Measurements from ENCODE around the gene MYO15A.
"Not testable (repeated sequence)": the region's sequence is repeated elsewhere in the genome, so short reads cannot be mapped to it uniquely, and the experiment has no call there.

The MYO15A gene

DNA sequence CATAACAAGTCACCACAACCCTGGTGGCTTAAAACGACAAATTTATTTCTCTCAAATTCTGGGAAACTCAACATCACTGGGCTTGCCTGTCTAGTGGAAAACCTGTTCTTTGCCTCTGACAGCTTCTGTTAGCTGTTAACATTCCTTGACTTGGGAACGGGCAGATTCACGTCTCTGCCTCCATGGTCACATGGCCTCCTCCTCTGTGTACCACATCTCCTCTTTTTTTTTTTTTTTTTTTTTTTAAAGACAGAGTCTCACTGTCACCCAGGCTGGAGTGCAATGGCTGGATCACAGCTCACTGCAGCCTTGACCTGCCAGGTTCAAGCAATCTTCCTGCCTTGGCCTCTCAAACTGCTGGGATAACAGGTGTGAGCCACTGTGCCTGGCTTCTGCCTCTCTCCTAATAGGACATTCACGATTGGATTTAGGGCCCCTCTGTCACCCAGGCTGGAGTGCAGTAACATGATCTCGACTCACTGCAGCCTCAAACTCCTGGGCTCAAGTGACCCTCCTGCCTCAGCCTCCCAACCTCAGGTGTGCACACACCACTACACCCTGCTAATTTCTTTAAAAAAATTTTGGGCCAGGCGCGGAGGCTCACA, 105.2 kb downstream of the MYO15A start:
- H3K4me1 ChIP-seq (ENCODE audit: insufficient read depth, low read length): peaks cover 4% of the 10 kb centered on the region
- no peak overlapping the region for H3K4me3 ChIP-seq (ENCODE audit: low read length)
- no peaks in the 10 kb centered on the region for H3K27me3 ChIP-seq (ENCODE audit: insufficient read depth, low read length)
- H3K36me3 ChIP-seq (ENCODE audit: insufficient read depth, low read length): peaks cover 17% of the 10 kb centered on the region
- H2AFZ ChIP-seq (ENCODE audit: low read depth, low read length): no peak overlapping the region
- H3K9me3 ChIP-seq (ENCODE audit: low read length): no peaks in the 10 kb centered on the region

DNA sequence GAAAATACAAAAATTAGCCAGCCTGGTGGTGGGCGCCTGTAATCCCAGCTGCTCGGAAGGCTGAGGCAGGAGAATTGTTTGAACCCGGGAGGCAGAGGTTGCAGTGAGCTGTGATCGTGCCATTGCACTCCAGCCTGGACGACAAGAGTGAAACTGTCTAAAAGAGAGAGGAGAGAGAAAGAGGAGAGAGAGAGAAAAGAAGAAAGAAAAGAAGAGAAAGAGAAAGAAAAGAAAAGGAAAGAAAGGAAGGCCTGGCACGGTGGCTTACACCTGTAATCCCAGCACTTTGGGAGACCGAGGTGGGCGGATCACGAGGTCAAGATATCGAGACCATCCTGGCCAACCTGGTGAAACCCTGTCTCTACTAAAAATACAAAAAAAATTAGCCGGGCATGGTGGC, 108.3 kb downstream of the MYO15A start:
- not testable (repeated sequence) for H2AFZ ChIP-seq (ENCODE audit: low read depth, low read length); H3K9me3 ChIP-seq (ENCODE audit: low read length); H3K4me3 ChIP-seq (ENCODE audit: low read length); H3K27me3 ChIP-seq (ENCODE audit: insufficient read depth, low read length); H3K36me3 ChIP-seq (ENCODE audit: insufficient read depth, low read length); H3K4me1 ChIP-seq (ENCODE audit: insufficient read depth, low read length)

DNA sequence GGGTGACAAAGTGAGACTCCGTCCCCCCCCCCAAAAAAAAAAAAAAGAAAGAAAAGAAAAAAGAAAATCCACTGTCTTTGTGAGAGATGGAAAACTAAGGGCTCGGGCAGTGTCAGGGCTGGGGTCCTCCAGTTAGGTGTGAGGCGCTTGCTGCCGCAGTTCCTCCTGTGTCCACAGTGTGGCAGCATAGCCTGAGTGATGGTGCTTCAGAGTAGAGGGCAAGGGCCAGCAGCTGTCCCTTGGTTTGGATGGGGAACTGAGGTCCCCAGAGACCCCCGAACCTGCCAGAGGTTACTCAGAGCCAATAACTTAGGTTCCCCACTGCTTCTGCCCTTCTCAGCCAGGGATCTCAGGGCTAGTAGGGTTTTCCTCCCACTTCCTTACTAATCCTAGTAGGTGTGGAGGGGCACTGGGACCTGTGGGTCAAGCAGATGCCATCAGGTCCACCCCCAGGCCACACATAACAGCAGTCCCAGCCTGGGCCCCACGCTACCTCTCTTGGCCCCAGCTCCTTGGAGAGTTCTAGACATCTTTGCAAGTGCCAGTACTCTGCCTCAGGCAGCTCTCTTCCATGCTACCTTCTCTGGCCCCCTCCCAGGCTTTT, 109.0 kb downstream of the MYO15A start:
- Histone ChIP-seq H2AFZ (ENCODE audit: low read depth, low read length) (no peak overlapping the region), H3K9me3 (ENCODE audit: low read length) (no peaks in the 10 kb centered on the region), H3K4me1 (ENCODE audit: insufficient read depth, low read length) (peaks cover 4% of the 10 kb centered on the region), H3K27me3 (ENCODE audit: insufficient read depth, low read length) (no peaks in the 10 kb centered on the region), H3K4me3 (ENCODE audit: low read length) (no peak overlapping the region), H3K36me3 (ENCODE audit: insufficient read depth, low read length) (no peaks in the 10 kb centered on the region)

DNA sequence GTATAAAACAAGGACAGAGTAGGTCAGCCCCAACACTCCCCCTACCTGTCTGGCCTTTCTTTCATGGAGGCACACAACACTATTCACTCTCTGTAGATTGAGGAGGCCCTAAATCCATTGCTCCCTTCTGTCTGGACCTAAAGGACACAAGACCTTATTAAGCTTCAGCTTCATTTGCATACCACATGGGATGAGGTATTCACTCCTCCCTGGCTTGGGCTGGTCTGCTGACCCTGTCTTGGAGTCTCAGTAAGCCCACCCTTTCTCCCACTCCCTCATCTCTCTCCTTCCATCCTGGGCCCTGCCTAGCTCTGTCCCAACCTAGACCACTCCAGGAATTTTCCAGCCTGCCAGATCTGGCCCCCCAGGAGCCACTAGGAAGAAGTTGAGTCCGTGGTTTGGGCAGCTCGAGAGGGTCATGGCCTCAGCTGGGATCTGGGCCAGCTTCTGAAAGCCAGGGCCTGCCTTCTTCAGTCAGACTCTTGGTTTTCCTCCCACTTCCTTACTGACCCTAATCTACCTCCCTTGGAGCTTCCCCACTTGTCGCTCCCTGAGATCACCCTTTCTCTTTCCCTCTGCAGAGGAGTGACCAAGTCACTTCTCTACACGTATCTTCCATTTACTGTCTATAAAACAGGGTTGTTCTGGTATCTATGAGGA, 110.3 kb downstream of the MYO15A start:
- Histone ChIP-seq H3K4me1 (ENCODE audit: insufficient read depth, low read length) (peaks cover 4% of the 10 kb centered on the region), H2AFZ (ENCODE audit: low read depth, low read length) (no peak overlapping the region), H3K9me3 (ENCODE audit: low read length) (no peaks in the 10 kb centered on the region), H3K27me3 (ENCODE audit: insufficient read depth, low read length) (no peaks in the 10 kb centered on the region), H3K4me3 (ENCODE audit: low read length) (no peak overlapping the region), H3K36me3 (ENCODE audit: insufficient read depth, low read length) (no peaks in the 10 kb centered on the region)

DNA sequence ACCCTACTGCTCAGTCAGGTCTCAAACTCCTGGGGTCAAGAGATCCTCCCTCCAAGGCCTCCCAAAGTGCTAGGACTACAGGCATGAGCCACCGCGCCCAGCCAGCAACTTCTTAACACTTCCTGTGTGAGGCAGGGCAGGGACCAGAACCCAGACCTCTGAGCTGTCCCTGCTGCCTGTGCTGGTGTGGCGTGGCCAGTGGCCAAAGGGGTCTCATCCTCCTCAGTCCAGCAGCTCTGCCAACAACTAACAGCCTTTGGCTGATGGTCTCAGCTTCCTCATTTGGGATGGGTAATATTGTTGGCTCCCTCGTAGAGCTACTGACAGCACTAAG, 115.5 kb downstream of the MYO15A start:
- Histone ChIP-seq H3K4me3 (ENCODE audit: low read length) (peak overlapping the region; percentile 64), H3K4me1 (ENCODE audit: insufficient read depth, low read length) (peaks cover 31% of the 10 kb centered on the region), H3K27me3 (ENCODE audit: insufficient read depth, low read length) (no peaks in the 10 kb centered on the region), H3K36me3 (ENCODE audit: insufficient read depth, low read length) (no peaks in the 10 kb centered on the region), H3K9me3 (ENCODE audit: low read length) (no peaks in the 10 kb centered on the region), H2AFZ (ENCODE audit: low read depth, low read length) (peak overlapping the region; percentile 30)

DNA sequence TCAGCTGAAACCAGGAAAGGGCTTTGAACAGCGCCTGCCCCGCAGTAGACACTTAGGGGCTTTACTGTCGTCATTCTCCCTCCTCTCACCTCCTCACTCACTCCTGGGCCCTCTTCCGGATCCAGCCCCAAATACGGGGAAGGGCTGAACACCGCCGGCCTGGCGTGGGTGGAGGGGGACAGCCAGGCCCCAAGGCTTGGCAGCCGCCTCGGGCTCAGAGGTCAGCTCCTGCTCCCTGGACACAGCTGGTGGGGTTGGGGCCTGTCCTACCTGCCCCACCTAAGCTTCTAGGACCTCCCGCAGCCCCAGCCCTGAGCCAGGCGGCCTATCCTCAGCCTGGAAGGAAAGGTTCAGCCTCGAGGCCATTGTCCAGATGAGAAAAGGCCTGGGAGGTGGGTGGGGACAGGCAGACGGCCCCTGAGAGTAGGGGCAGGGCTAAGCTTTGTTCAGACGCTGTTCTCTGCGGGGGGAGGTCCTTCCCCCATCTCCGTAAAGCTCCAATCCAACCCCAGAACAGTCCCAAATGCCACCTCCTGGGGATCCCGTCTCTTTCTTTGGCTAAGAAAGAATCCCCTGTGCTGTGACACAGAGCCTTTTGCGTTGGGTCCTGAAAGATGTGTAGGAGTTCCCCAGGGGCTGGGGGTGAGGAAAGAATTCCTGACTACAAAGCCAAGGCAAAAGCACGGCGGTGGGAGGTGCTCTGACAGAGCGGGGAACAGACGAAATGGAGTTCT, 116.0 kb downstream of the MYO15A start:
- H3K36me3 ChIP-seq (ENCODE audit: insufficient read depth, low read length): no peaks in the 10 kb centered on the region
- H3K9me3 ChIP-seq (ENCODE audit: low read length): no peaks in the 10 kb centered on the region
- peak overlapping the region; percentile 30 for H2AFZ ChIP-seq (ENCODE audit: low read depth, low read length)

DNA sequence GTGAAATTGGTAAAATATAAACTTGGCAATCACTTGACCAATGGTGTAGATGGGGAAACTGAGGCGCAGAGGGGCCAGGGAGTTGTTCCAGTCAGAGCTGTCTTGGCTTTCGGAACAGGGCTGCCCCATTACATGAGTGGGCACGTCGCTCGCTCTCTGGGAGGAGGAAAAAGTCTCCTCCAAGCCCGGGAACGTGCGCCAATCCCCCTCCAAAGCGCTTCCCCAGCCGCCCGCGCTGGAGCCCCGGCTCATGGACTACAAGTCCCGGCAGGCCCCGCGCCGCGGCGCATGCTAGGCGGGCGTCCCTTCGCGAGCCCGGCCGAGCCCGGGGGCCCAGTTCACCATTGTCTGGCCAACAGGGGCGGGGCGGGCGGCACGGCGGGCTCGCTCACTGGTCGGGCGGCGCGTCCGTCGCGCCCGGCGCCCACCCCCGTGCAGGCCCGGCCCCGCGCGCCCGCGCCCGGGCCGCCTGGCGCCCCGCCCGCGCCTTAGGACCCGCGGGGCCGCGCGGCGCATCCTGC, 116.6 kb downstream of the MYO15A start, which contains the start of gene LLGL1:
Gene LLGL1 (plus strand): TSS at position 515 of the 521 bp plus-strand sequence. CDS start 48 bp downstream, outside the sequence.
- H3K4me3 ChIP-seq (ENCODE audit: low read length): peak within 1 kb of the TSS; percentile 86
- peak within 1 kb of the TSS; percentile 30 for H2AFZ ChIP-seq (ENCODE audit: low read depth, low read length)
- peaks cover 43% of the 10 kb centered on the region for H3K4me1 ChIP-seq (ENCODE audit: insufficient read depth, low read length)
- no peaks in the 10 kb centered on the region for H3K36me3 ChIP-seq (ENCODE audit: insufficient read depth, low read length)
- no peaks in the 10 kb centered on the region for H3K27me3 ChIP-seq (ENCODE audit: insufficient read depth, low read length)
- no peaks in the 10 kb centered on the region for H3K9me3 ChIP-seq (ENCODE audit: low read length)

More for the DNA sequence above, 116.0 kb downstream of the MYO15A start:
- peak overlapping the region; percentile 64 for H3K4me3 ChIP-seq (ENCODE audit: low read length)
- peaks cover 37% of the 10 kb centered on the region for H3K4me1 ChIP-seq (ENCODE audit: insufficient read depth, low read length)
- H3K27me3 ChIP-seq (ENCODE audit: insufficient read depth, low read length): no peaks in the 10 kb centered on the region

DNA sequence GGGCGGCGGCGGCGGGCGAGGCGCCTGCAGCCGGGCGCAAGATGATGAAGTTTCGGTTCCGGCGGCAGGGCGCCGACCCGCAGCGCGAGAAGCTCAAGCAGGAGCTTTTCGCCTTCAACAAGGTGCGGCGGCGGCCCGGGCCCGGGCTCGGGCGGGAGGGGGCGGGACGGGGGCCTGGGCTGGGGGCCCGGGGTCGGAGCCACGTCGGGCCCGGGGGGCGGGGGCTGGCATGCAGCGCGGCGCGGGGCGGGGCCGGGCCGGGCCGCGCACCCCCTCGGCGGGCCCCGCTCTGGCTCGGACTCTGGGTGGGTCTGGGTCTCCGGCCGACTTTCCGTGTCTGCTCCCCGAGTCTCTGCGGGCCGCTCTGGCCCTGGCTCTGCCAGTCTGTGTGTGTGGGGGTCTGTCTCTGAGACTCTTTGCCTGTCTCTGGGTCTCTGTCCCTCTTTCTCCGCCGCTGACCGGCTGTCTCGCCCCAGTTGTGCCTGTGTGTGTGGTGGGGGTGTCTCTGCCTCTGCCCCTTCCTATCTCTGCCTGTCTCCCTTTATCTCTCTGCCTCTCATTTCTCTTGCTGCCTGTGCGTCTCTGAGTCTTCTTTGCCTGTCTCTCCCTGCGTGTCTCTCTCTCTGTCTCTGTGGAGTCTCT, 117.2 kb downstream of the MYO15A start:
- Histone ChIP-seq H3K4me1 (ENCODE audit: insufficient read depth, low read length) (peaks cover 49% of the 10 kb centered on the region), H3K36me3 (ENCODE audit: insufficient read depth, low read length) (no peaks in the 10 kb centered on the region), H3K4me3 (ENCODE audit: low read length) (peak overlapping the region; percentile 86)

DNA sequence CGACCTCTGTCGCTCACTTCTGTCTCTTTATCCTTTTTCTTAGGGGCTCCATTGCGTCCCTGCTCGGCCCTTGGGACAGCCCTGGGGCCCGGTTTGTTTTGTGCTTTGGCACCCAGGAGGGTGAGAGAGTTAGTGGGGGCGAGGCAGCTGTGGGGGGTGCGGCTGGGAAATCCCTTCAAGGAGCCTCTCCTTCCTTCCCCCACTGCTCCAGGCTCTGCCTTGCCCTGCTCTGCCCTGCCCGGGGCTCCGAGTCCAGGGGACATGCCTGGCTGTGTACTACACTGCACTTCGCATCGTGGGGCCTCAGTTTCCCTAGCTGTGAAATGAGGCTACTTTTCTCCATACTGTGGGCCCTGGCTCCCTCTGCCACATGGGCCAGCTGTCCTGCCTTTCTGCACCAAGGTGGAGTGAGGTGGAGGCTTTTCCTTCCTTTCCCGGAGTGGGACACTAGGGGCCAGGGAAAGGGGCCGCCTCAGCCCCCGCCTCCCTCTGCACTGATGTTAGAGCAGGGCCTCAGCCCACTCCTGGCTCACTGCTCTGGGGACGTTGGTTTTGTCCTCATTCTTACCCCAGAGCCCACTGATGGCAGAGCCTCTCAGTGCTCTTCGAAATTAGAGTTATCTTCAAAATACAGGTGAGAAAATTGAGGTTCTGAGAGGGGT, 117.9 kb downstream of the MYO15A start:
- Histone ChIP-seq H3K4me3 (ENCODE audit: low read length) (peak overlapping the region; percentile 86), H3K36me3 (ENCODE audit: insufficient read depth, low read length) (no peaks in the 10 kb centered on the region), H3K4me1 (ENCODE audit: insufficient read depth, low read length) (peaks cover 55% of the 10 kb centered on the region), H3K27me3 (ENCODE audit: insufficient read depth, low read length) (no peaks in the 10 kb centered on the region), H2AFZ (ENCODE audit: low read depth, low read length) (no peak overlapping the region), H3K9me3 (ENCODE audit: low read length) (no peaks in the 10 kb centered on the region)

More for the DNA sequence above, 117.2 kb downstream of the MYO15A start:
- H2AFZ ChIP-seq (ENCODE audit: low read depth, low read length): no peak overlapping the region
- H3K27me3 ChIP-seq (ENCODE audit: insufficient read depth, low read length): no peaks in the 10 kb centered on the region
- H3K9me3 ChIP-seq (ENCODE audit: low read length): no peaks in the 10 kb centered on the region

DNA sequence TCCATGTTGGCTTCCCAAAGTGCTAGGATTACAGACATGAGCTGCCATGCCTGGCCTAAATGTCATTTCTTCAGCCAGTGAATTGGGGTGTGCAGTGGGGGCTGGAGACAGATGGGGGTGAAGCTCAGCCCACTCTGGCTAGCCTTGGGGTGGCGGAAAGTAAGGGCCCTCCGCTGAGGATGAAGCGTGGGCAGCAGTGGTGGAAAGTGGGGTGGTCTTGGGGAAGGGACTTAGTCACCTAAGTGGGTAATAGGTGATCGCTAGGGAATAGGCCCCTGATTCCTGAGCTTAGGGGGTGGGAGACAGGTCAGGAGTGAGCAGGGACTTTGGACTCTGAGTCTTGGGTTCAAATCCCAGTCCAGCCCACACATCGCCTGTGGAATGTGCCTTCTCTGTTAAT, 119.1 kb downstream of the MYO15A start:
- Histone ChIP-seq H3K36me3 (ENCODE audit: insufficient read depth, low read length) (peaks cover 4% of the 10 kb centered on the region), H3K9me3 (ENCODE audit: low read length) (no peaks in the 10 kb centered on the region), H3K4me1 (ENCODE audit: insufficient read depth, low read length) (peaks cover 63% of the 10 kb centered on the region), H3K4me3 (ENCODE audit: low read length) (no peak overlapping the region), H2AFZ (ENCODE audit: low read depth, low read length) (no peak overlapping the region), H3K27me3 (ENCODE audit: insufficient read depth, low read length) (no peaks in the 10 kb centered on the region)

DNA sequence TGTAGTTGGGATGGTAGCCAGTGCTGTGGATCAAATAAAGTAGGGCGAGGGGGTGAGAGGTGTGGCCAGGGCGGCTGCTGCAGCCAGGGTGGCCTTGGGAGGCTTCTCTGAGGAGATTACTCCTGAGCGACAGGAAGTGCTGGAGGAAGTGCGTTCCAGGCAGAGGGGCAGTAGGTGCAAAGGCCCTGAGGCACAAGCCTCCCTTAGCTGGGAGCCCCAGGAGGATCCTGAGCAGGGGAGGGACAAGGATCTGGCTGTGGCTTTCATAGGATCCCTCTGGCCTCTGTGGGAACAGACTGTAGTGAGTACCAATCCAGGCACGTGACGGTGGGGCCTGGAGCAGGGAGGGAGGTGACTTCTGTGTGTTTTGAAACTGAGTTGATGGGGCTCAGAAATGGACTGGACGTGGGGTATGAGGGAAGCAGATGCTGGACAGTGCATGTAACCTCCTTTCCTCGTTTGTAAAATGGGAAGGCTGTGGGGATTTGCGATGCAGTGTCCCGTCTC, 119.7 kb downstream of the MYO15A start:
- Histone ChIP-seq H2AFZ (ENCODE audit: low read depth, low read length) (no peak overlapping the region), H3K4me3 (ENCODE audit: low read length) (no peak overlapping the region), H3K9me3 (ENCODE audit: low read length) (no peaks in the 10 kb centered on the region), H3K36me3 (ENCODE audit: insufficient read depth, low read length) (peaks cover 9% of the 10 kb centered on the region), H3K4me1 (ENCODE audit: insufficient read depth, low read length) (peaks cover 63% of the 10 kb centered on the region), H3K27me3 (ENCODE audit: insufficient read depth, low read length) (no peaks in the 10 kb centered on the region)

DNA sequence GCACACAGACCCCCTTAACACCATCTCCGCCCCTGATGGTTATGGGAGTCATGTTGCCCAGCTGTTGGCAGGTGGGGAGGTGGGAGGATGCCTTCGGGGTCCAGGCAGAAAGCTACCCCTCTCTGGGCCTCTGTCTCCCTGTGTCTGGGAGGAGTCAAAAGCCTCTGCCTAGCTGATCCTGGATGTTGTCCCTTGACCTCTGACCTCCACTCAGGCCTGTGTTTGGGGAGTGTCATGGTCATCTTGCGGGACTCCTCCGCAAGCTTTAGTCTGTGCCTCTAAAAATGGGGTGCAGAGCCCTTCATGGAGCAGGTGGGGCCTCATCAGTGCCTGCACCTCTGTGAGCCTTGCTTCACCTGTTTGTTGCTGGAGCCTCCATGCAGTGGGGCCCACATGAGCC, 120.7 kb downstream of the MYO15A start:
- peaks cover 18% of the 10 kb centered on the region for H3K36me3 ChIP-seq (ENCODE audit: insufficient read depth, low read length)
- peaks cover 59% of the 10 kb centered on the region for H3K4me1 ChIP-seq (ENCODE audit: insufficient read depth, low read length)
- H3K9me3 ChIP-seq (ENCODE audit: low read length): no peaks in the 10 kb centered on the region
- H2AFZ ChIP-seq (ENCODE audit: low read depth, low read length): no peak overlapping the region
- H3K4me3 ChIP-seq (ENCODE audit: low read length): no peak overlapping the region
- no peaks in the 10 kb centered on the region for H3K27me3 ChIP-seq (ENCODE audit: insufficient read depth, low read length)

Measured in neuron (in vitro differentiated cells).